T1000 (cell line): ENCODE measurements around the gene SEMA4B.
"Not testable (repeated sequence)": the region's sequence is repeated elsewhere in the genome, so short reads cannot be mapped to it uniquely, and the experiment has no call there.

Experiments used
- DNase-seq: peaks from one replicate; lab custom pipeline; 2025; ENCODE audit warnings: mixed read lengths; lab: John Stamatoyannopoulos, UW

SEMA4B gene

DNA sequence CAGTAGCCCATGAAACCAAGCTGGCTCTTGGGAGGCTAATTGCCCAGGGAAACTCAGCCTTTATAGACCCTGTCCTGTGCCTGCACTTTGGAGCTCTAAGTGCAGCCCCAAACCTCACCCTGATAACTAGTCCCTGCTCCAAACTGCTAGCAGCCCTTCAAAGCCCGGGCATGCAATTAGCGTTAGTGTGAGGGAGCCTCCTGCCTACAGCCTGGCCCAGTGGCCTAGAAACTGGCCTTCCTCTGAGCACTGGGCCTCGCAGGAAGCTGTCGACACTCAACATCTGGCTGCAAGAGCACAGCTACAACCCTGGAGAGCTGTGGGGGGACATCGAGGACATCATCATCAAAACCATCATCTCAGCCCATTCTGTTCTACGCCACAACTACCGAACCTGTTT is 56.6 kb downstream of the SEMA4B start:
- DNase-seq = no peak

GRCh38 chr15:90259524-90259923 is 58.4 kb downstream of the SEMA4B start:
- no peak for DNase-seq

GRCh38 chr15:90260731-90261130 is 59.6 kb downstream of the SEMA4B start:
- DNase-seq = not testable (repeated sequence)

GRCh38 chr15:90261811-90262210 is 60.7 kb downstream of the SEMA4B start:
- no peak for DNase-seq

- DNase-seq = no peak
These were observed 61.3 kb downstream of the SEMA4B start for GRCh38 chr15:90262426-90262825.

DNA sequence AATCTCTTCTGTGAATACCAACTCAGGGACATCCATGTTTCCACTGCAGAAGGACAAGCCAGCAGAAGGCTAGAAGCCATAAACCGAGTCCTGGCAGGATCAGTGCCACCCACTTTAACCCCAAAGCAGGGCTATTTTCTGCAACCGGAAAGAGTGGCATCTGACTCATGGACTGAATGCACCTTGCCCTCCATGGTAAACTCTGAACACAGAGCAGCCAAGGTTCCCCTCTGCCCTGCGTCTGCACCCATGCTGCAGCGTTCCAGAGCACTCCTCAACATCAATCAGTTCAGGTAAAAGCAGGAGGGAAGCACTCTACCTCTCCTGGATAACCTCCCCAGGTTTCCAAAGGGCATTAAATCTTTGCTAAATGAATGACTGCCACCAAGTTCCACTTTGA is 63.5 kb downstream of the SEMA4B start:
- DNase-seq = no peak

GRCh38 chr15:90265271-90266060 is 64.3 kb downstream of the SEMA4B start, which contains the start of gene NGRN:
TSS of gene NGRN (plus strand) at chr15:90265672. CDS start at chr15:90265713, 41 bp downstream.
- DNase-seq = peak; percentile 66

- DNase-seq = no peak
These were observed 64.9 kb downstream of the SEMA4B start for GRCh38 chr15:90266061-90266431.

GRCh38 chr15:90266485-90266884 is 65.4 kb downstream of the SEMA4B start:
- DNase-seq = no peak

- DNase-seq = no peak
These were observed 67.3 kb downstream of the SEMA4B start for GRCh38 chr15:90268415-90268814.

GRCh38 chr15:90270502-90271150 is 69.5 kb downstream of the SEMA4B start:
- DNase-seq = no peak

DNA sequence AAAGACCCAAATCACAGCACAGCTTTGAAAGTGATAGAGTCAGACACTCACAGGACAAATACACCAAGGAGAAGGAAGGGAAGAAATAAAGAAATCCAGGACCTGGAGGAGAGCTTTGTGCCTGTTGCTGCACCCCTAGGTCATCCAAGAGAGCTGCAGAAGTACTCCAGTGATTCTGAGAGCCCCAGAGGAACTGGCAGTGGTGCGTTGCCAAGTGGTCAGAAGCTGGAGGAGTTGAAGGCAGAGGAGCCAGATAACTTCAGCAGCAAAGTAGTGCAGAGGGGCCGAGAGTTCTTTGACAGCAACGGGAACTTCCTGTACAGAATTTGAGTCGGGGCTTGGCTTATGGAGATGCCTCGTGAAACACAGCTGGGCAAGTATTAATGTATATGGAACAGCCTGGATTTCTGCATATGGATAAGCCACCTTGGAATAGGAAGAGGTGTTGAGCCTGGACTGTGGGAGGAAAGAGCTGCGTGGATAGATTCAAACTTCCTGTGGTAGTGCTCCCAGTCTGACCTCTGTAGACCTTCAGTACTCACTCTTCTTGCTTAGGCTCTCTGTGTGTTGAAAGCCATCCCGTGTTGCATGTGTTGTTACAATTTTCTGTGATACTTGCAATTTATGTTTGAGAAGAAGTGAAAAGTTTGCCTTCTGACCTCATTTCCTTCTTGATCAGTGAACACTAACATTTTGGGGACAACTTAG is 70.5 kb downstream of the SEMA4B start:
- no peak for DNase-seq

- not testable (repeated sequence) for DNase-seq
These were observed 77.3 kb downstream of the SEMA4B start for GRCh38 chr15:90278467-90278866.
